HepG2 (cell line): ENCODE data around the gene AP2S1. TPM values are rescaled to one million over a fixed set of nuclear protein-coding genes. Genes with fewer than 3 reads are reported as not detected.
"Not testable (repeated sequence)": the region's sequence is repeated elsewhere in the genome, so short reads cannot be mapped to it uniquely, and the experiment has no call there.

Source experiments
- ATAC-seq: fragments of 200-7000 bp; cut with Tn5 transposase; 3 replicates; pipeline ENCODE4 v1.9.1; 2020; ENCODE audit warnings: mild to moderate bottlenecking, moderate library complexity
- BruUV-seq: library from RNA; stranded (reverse); fragments of 400-500 nt; replicated peaks from 2 replicates; lab custom pipeline; 2021; lab: Mats Ljungman, UMichigan
- CTCF ChIA-PET: fragments of 300-600 bp; formaldehyde crosslinking; extraction: SDS; loops from one replicate; lab custom pipeline; 2021; ENCODE audit warnings: low total read pairs, inconsistent platforms, low intra/inter-chr PET ratio; lab: Yijun Ruan, JAX
- POLR2A ChIA-PET: fragments of 350-600 bp; sonication (Branson Sonifier 250); formaldehyde crosslinking; loops from one replicate; lab custom pipeline; 2020; ENCODE audit warnings: antibody characterized with exemption, inconsistent platforms; lab: Yijun Ruan, JAX
- DNase-seq: peaks from one replicate; pipeline ENCODE4 v3.0.0-alpha.2; 2015; ENCODE audit warnings: low spot score
- FAIRE-seq: peaks from 3 replicates; lab custom pipeline; 2011; peaks lifted over from hg19 to GRCh38; lab: Jason Lieb, UNC
- H2AFZ ChIP-seq: one replicate; pipeline ENCODE4 v1.6.1; 2011; ENCODE audit warnings: low read length, inconsistent platforms
- H3K27ac ChIP-seq: fragments of 300-600 bp; 3 replicates; pipeline ENCODE4 v1.8.0; 2011; ENCODE audit warnings: mixed run types, mild to moderate bottlenecking, mixed read lengths, low read length, inconsistent platforms; ENCODE audit not compliant: insufficient read depth; ENCODE audit errors: extremely low read length
- H3K27me3 ChIP-seq, 2 experiments: fragments of 200-600 bp in 1 of 2; 2 replicates in 1 of 2; 3 replicates in 1 of 2; pipeline versions ENCODE4 v1.6.0 to v1.8.0; 2011; ENCODE audit warnings: low read length in 2 of 2, mild to moderate bottlenecking in 2 of 2, moderate library complexity in 2 of 2, inconsistent platforms in 1 of 2; ENCODE audit not compliant: insufficient read depth in 2 of 2, control insufficient read depth in 1 of 2
- H3K36me3 ChIP-seq, 2 experiments: fragments of 200-600 bp in 1 of 2; replicated peaks in 1 of 2; 2 replicates in 1 of 2; 3 replicates in 1 of 2; pipeline versions ENCODE4 v1.5.1 to v1.8.0; 2011; ENCODE audit warnings: low read length in 2 of 2, inconsistent platforms in 1 of 2; ENCODE audit not compliant: insufficient read depth in 2 of 2, control insufficient read depth in 1 of 2
- H3K4me1 ChIP-seq: 2 replicates; pipeline ENCODE4 v1.5.1; 2012; ENCODE audit warnings: low read length, inconsistent platforms; ENCODE audit not compliant: insufficient read depth
- H3K4me2 ChIP-seq: 2 replicates; pipeline ENCODE4 v1.6.0; 2011; ENCODE audit warnings: low read depth, low read length, inconsistent platforms
- H3K4me3 ChIP-seq, 3 experiments: fragments of 200-600 bp in 1 of 3; sonication (generic), shearing (Covaris generic) in 1 of 3; replicated peaks in 1 of 3; 2 replicates each; pipeline ENCODE4 v1.5.1; 2011 to 2016; ENCODE audit warnings: low read length in 3 of 3, inconsistent platforms in 2 of 3, low read depth in 2 of 3, mild to moderate bottlenecking in 2 of 3, control low read depth in 1 of 3, mixed read lengths in 1 of 3; ENCODE audit not compliant: insufficient read depth in 1 of 3
- H3K79me2 ChIP-seq: one replicate; pipeline ENCODE4 v1.6.1; 2011; ENCODE audit warnings: low read length, inconsistent platforms; ENCODE audit not compliant: insufficient read depth
- H3K9ac ChIP-seq: 2 replicates; pipeline ENCODE4 v1.6.0; 2011; ENCODE audit warnings: mild to moderate bottlenecking, low read depth, low read length, inconsistent platforms; ENCODE audit not compliant: insufficient read depth
- H3K9me3 ChIP-seq: 2 replicates; pipeline ENCODE4 v1.5.1; 2012; ENCODE audit warnings: mild to moderate bottlenecking, low read length
- H4K20me1 ChIP-seq: 2 replicates; pipeline ENCODE4 v1.6.0; 2011; ENCODE audit warnings: inconsistent platforms, mild to moderate bottlenecking, low read length, moderate library complexity; ENCODE audit not compliant: insufficient read depth
- CEBPG ChIP-seq: IDR thresholded peaks from 2 replicates; pipeline ENCODE4 v1.6.1; 2016
- HNRNPH1 ChIP-seq: fragments of 200-400 bp; formaldehyde crosslinking; optimal IDR thresholded peaks from 2 replicates; pipeline ENCODE3; 2017; ENCODE audit warnings: mild to moderate bottlenecking, low read depth, low read length
- SPEN ChIP-seq: sonication (generic); formaldehyde crosslinking; IDR thresholded peaks from 2 replicates; pipeline ENCODE4 v1.5.1; 2020; ENCODE audit warnings: low read depth, mild to moderate bottlenecking, missing genetic modification reagents
- ZBTB7A ChIP-seq: sonication (generic); formaldehyde crosslinking; IDR thresholded peaks from 2 replicates; pipeline ENCODE4 v1.8.0; 2022; ENCODE audit warnings: mild to moderate bottlenecking, missing genetic modification reagents
- ZNF891 ChIP-seq: sonication (generic); formaldehyde crosslinking; IDR thresholded peaks from 2 replicates; pipeline ENCODE4 v1.5.0; 2020; ENCODE audit warnings: mild to moderate bottlenecking, missing genetic modification reagents
- WGBS: methylation state at CpG from one replicate; pipeline ENCODE4 v1.1.6; 2017; ENCODE audit warnings: low lambda C conversion rate; 5-methylcytosine and 5-hydroxymethylcytosine counted together
- in situ Hi-C: cut with HindIII; loops from 2 replicates; pipeline ENCODE4 v1.10.0; 2017; ENCODE audit warnings: low pct_unique_long_range_greater_than_20kb; ENCODE audit not compliant: extremely low pct_ligation_motif_present
- intact Hi-C: fragments of 100-400 bp; cut with micrococcal nuclease; formaldehyde crosslinking; loops from one replicate; pipeline ENCODE4 v1.10.0; 2022; ENCODE audit not compliant: unreplicated experiment
- polyA plus RNA-seq, 8 experiments: library from polyadenylated mRNA; depleted of rRNA in 3 of 8; stranded (reverse) in 7 of 8; unstranded in 1 of 8; fragments of >200 nt; fragmentation: Illumina TruSeq in 4 of 8; extraction: Trizol in 4 of 8; gene quantifications; 2 replicates each; pipeline versions ENCODE4 v1.2.1 to v1.2.3, GENCODE V29; 2011 to 2016; ENCODE audit warnings: low read depth in 4 of 8, missing spikeins in 1 of 8, mixed read lengths in 1 of 8; ENCODE audit not compliant: insufficient read depth in 1 of 8
- total RNA-seq, 5 experiments: library from RNA; depleted of rRNA; stranded (reverse); fragments of >200 nt; fragmentation: Illumina TruSeq; extraction: Trizol; gene quantifications; 2 replicates each; pipeline ENCODE4 v1.2.3, GENCODE V29; 2016; ENCODE audit warnings: low read depth in 1 of 5
- TF ChIP-seq, protein P1 (sequence below): sonication (generic); formaldehyde crosslinking; IDR thresholded peaks from 2 replicates; pipeline ENCODE4 v1.5.0; 2020; ENCODE audit warnings: mild to moderate bottlenecking, missing genetic modification reagents, moderate library complexity
- TF ChIP-seq, protein P2 (sequence below): sonication (generic); formaldehyde crosslinking; IDR thresholded peaks from 2 replicates; pipeline ENCODE4 v1.4.0; 2020; ENCODE audit warnings: mild to moderate bottlenecking, missing genetic modification reagents

The AP2S1 gene
- total and polyA plus RNA-seq, 2 of the 13 experiments (the other 11 are each of a cell fraction or from before 2014, with no cell fraction given), result 45.2 to 86.1 TPM

DNA sequence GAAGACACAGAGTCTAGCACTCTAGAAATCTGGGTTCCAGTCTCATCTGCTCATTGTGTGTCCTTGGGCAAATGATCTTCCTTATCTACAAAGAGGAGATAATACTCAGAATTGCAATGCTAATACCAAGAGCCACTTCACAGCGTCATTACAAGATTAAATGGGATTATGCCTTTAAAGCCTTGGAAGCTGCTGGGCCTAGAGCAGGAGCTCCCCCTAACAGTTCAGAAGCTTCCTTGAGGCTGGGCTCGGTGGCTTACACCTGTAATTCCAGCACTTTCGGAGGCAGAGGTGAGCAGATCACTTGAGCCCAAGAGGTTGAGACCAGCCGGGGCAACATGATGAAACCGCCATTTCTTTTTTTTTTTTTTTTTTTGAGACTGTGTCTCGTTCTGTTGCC lies 27.6 kb downstream of the AP2S1 start:
- in situ Hi-C loops, result no loop called here
- H3K4me1 ChIP-seq, result peaks cover 43% of the 10 kb centered on the region
- 29% methylated on average over 6 of the region's 6 CpGs for WGBS
- intact Hi-C loops, result no loop called here
- ChIA-PET CTCF (no interaction called here), POLR2A (interaction anchor here (0.6 to 4.0 kb wide), 5 partner anchors 27 to 81 kb away, joined by 3 to 66 read pairs (median 6); partner anchors contain the start of gene SLC1A5)
- TF ChIP-seq, protein P1, sequence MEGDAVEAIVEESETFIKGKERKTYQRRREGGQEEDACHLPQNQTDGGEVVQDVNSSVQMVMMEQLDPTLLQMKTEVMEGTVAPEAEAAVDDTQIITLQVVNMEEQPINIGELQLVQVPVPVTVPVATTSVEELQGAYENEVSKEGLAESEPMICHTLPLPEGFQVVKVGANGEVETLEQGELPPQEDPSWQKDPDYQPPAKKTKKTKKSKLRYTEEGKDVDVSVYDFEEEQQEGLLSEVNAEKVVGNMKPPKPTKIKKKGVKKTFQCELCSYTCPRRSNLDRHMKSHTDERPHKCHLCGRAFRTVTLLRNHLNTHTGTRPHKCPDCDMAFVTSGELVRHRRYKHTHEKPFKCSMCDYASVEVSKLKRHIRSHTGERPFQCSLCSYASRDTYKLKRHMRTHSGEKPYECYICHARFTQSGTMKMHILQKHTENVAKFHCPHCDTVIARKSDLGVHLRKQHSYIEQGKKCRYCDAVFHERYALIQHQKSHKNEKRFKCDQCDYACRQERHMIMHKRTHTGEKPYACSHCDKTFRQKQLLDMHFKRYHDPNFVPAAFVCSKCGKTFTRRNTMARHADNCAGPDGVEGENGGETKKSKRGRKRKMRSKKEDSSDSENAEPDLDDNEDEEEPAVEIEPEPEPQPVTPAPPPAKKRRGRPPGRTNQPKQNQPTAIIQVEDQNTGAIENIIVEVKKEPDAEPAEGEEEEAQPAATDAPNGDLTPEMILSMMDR (CRISPR knock-in tag), result 0 out of 2 replicates have a peak, but pooled peaks have one; percentile 3
- TF ChIP-seq HNRNPH1, result no peak
- H3K4me2 ChIP-seq, result peak overlapping the region; percentile 49
- ATAC-seq, result no peak
- H3K27me3 ChIP-seq, result peaks cover 0 to 2% of the 10 kb centered on the region in 2 experiments; a peak in 1 of 5 replicates
- FAIRE-seq, result no peak
- H3K36me3 ChIP-seq, result no peaks in the 10 kb centered on the region
- no peak for DNase-seq
- no peaks in the 10 kb centered on the region for H4K20me1 ChIP-seq
- H3K9ac ChIP-seq, result no peak overlapping the region
- H3K9me3 ChIP-seq, result no peaks in the 10 kb centered on the region
- H3K79me2 ChIP-seq, result no peaks in the 10 kb centered on the region
- H3K27ac ChIP-seq, result no peak overlapping the region
- H2AFZ ChIP-seq, result no peak overlapping the region
- no peak overlapping the region for H3K4me3 ChIP-seq
- BruUV-seq, result no TSS peak

DNA sequence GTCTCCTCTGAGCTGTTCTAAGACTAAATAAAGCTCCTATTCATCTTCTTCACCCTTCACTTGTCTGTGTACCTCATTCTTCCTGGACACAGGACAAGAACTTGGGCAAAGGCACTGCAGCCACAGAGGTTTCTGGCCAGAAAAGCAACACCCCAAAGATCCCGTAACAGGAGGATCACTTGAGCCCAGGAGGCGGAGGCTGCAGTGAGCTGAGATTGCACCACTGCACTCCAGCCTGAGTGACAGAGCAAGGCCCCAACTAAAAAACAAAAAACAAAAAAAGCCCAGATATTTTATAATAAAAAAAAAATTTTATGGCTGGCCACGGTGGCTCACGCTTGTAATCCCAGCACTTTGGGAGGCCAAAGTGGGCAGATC lies 28.2 kb downstream of the AP2S1 start:
- CTCF ChIA-PET, in situ Hi-C loops, H3K27me3 ChIP-seq, intact Hi-C loops, H3K36me3 ChIP-seq, H3K9me3 ChIP-seq, H3K79me2 ChIP-seq, FAIRE-seq, H4K20me1 ChIP-seq, DNase-seq: not testable (repeated sequence)
- H3K4me1 ChIP-seq, result peaks cover 43% of the 10 kb centered on the region
- H3K4me3 ChIP-seq, result peak overlapping the region; percentile 52 to 72 (median 55); a peak in 5 of 6 replicates
- 6% methylated on average over 4 of the region's 4 CpGs for WGBS
- peak overlapping the region; percentile 68 for H3K9ac ChIP-seq
- TF ChIP-seq, protein P2, sequence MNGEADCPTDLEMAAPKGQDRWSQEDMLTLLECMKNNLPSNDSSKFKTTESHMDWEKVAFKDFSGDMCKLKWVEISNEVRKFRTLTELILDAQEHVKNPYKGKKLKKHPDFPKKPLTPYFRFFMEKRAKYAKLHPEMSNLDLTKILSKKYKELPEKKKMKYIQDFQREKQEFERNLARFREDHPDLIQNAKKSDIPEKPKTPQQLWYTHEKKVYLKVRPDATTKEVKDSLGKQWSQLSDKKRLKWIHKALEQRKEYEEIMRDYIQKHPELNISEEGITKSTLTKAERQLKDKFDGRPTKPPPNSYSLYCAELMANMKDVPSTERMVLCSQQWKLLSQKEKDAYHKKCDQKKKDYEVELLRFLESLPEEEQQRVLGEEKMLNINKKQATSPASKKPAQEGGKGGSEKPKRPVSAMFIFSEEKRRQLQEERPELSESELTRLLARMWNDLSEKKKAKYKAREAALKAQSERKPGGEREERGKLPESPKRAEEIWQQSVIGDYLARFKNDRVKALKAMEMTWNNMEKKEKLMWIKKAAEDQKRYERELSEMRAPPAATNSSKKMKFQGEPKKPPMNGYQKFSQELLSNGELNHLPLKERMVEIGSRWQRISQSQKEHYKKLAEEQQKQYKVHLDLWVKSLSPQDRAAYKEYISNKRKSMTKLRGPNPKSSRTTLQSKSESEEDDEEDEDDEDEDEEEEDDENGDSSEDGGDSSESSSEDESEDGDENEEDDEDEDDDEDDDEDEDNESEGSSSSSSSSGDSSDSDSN (CRISPR knock-in tag), result 0 out of 2 replicates have a peak, but pooled peaks have one; percentile 7
- TF ChIP-seq SPEN (CRISPR knock-in tag) (0 out of 2 replicates have a peak, but pooled peaks have one; percentile 8), ZBTB7A (0 out of 2 replicates have a peak, but pooled peaks have one; percentile 0), ZNF891 (0 out of 2 replicates have a peak, but pooled peaks have one; percentile 1), CEBPG (CRISPR knock-in tag) (peak; percentile 58)
- POLR2A ChIA-PET, result interaction anchor here (0.6 to 4.0 kb wide), 14 partner anchors 8 to 197 kb away, joined by 3 to 66 read pairs (median 4); partner anchors contain the start of genes NPAS1 and SLC1A5
- TSS peak; percentile 70 for BruUV-seq
- H2AFZ ChIP-seq, result peak overlapping the region; percentile 84
- peak overlapping the region; percentile 95 for H3K4me2 ChIP-seq
- peak overlapping the region; percentile 48 for H3K27ac ChIP-seq
- peak; percentile 16 for ATAC-seq
